ENCODE data around the gene KDM4C. TPM values are rescaled to one million over a fixed set of nuclear protein-coding genes. Genes with fewer than 3 reads are reported as not detected.

Gene KDM4C
- total RNA-seq, 1 donor from 2014 or later, result 16.5 TPM

- TF ChIP-seq CTCF (conservative IDR thresholded peaks at IDR 0.05; ENCODE audit: low read depth, low read length), result no peak
- no peak for DNase-seq (ENCODE audit: low read depth)
- no peak overlapping the region for H3K4me3 ChIP-seq (ENCODE audit: low read depth, low read length)
These were observed 406.9 kb downstream of the KDM4C start for GRCh38 chr9:7164440-7165330.

GRCh38 chr9:7165331-7165975 is 407.7 kb downstream of the KDM4C start:
- DNase-seq (ENCODE audit: low read depth), result no peak
- H3K4me3 ChIP-seq (ENCODE audit: low read depth, low read length), result no peak overlapping the region

GRCh38 chr9:7166074-7166473 is 408.3 kb downstream of the KDM4C start:
- H3K4me3 ChIP-seq (ENCODE audit: low read depth, low read length), result no peak overlapping the region
- DNase-seq (ENCODE audit: low read depth), result no peak
- no peak for TF ChIP-seq CTCF (conservative IDR thresholded peaks at IDR 0.05; ENCODE audit: low read depth, low read length)

More at GRCh38 chr9:7165331-7165975, 407.7 kb downstream of the KDM4C start:
- TF ChIP-seq CTCF (conservative IDR thresholded peaks at IDR 0.05; ENCODE audit: low read depth, low read length), result no peak

GRCh38 chr9:7169717-7170389 is 412.1 kb downstream of the KDM4C start:
- TF ChIP-seq CTCF (conservative IDR thresholded peaks at IDR 0.05; ENCODE audit: low read depth, low read length), result no peak

GRCh38 chr9:7171396-7172153 is 413.8 kb downstream of the KDM4C start:
- no peak for TF ChIP-seq CTCF (conservative IDR thresholded peaks at IDR 0.05; ENCODE audit: low read depth, low read length)
- no peak overlapping the region for H3K4me3 ChIP-seq (ENCODE audit: low read depth, low read length)
- no peak for DNase-seq (ENCODE audit: low read depth)

More at GRCh38 chr9:7169717-7170389, 412.1 kb downstream of the KDM4C start:
- H3K4me3 ChIP-seq (ENCODE audit: low read depth, low read length), result no peak overlapping the region
- no peak for DNase-seq (ENCODE audit: low read depth)
